Activated T-helper 1 cell treated with anti-CD3 and anti-CD28 coated beads, Interleukin-12 subunit alpha, Interleukin-12 subunit beta, Interleukin-2, Interleukin-4 antibody, amounts not matched to agents 30 ng/mL and 10 ng/mL and 1 ng/mL, durations not matched to agents 14 hours and 24 hours and 36 hours (primary cell): ENCODE measurements around the gene SUMF1. TPM values are rescaled to one million over a fixed set of nuclear protein-coding genes. Genes with fewer than 3 reads are reported as not detected.
A peak's percentile ranks its signal among the peaks of the same experiment; 100 is the strongest.
"Not testable (repeated sequence)": the region's sequence is repeated elsewhere in the genome, so short reads cannot be mapped to it uniquely, and the experiment has no call there.

Experiments
- DNase-seq: peaks from one replicate; pipeline ENCODE4 v3.0.0; 2021; ENCODE audit warnings: low spot score
- H3K27ac Mint-ChIP-seq: one replicate; pipeline ENCODE4 v1.8.0; 2021; ENCODE audit warnings: mild to moderate bottlenecking, mixed read lengths
- H3K27me3 Mint-ChIP-seq: one replicate; pipeline ENCODE4 v1.8.0; 2022; ENCODE audit warnings: mild to moderate bottlenecking, moderate library complexity, mixed read lengths; ENCODE audit not compliant: insufficient read depth
- H3K36me3 Mint-ChIP-seq: one replicate; pipeline ENCODE4 v1.8.0; 2021; ENCODE audit warnings: low read depth, mixed read lengths
- H3K4me1 Mint-ChIP-seq: one replicate; pipeline ENCODE4 v1.8.0; 2021; ENCODE audit warnings: low read depth, mixed read lengths
- H3K4me3 Mint-ChIP-seq: one replicate; pipeline ENCODE4 v1.8.0; 2021; ENCODE audit warnings: mild to moderate bottlenecking, moderate library complexity, mixed read lengths
- H3K9me3 Mint-ChIP-seq: one replicate; pipeline ENCODE4 v1.8.0; 2021; ENCODE audit warnings: mixed read lengths
- intact Hi-C: fragments of 100-400 bp; cut with micrococcal nuclease; formaldehyde crosslinking; loops from one replicate; pipeline ENCODE4 v1.15.1; 2024
- total RNA-seq: library from RNA; stranded (reverse); gene quantifications from 2 replicates; pipeline ENCODE4 v1.2.3, GENCODE V29; 2022

SUMF1 gene
- total RNA-seq, 1 donor from 2014 or later, result 6.1 TPM

DNA sequence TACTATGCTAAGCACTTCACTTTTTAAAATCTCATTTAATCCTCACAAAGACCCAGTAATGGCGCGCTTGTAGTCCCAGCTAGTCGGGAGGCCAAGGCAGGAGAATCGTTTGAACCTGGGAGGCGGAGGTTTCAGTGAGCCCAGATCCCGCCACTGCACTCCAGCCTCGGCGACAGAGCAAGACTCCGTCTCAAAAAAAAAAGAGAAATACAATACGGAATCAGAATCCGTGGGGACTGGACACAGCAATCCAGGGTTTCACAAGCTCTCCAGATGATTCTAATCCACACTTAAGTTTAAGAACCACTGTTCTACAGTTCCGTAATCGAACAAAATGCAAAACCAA, 426 bp upstream of the SUMF1 start:
- H3K4me1 Mint-ChIP-seq, result peaks cover 13% of the 10 kb centered on the region
- H3K9me3 Mint-ChIP-seq, result no peaks in the 10 kb centered on the region
- peak overlapping the region; percentile 95 for H3K4me3 Mint-ChIP-seq
- no peak for DNase-seq
- intact Hi-C loops, result loop anchor here (1.0 to 2.0 kb wide), 7 partner anchors 26 to 655 kb away; partner anchors contain the start of genes ARL8B, ITPR1 and SETMAR
- H3K27ac Mint-ChIP-seq, result peak overlapping the region; percentile 91
- H3K27me3 Mint-ChIP-seq, result peaks cover 6% of the 10 kb centered on the region
- no peaks in the 10 kb centered on the region for H3K36me3 Mint-ChIP-seq

GRCh38 chr3:4464576-4464975, 2.5 kb downstream of the SUMF1 start:
- H3K27me3 Mint-ChIP-seq, result no peaks in the 10 kb centered on the region
- peaks cover 23% of the 10 kb centered on the region for H3K4me1 Mint-ChIP-seq
- H3K9me3 Mint-ChIP-seq, result no peaks in the 10 kb centered on the region
- no peak overlapping the region for H3K4me3 Mint-ChIP-seq
- H3K27ac Mint-ChIP-seq, result no peak overlapping the region
- H3K36me3 Mint-ChIP-seq, result no peaks in the 10 kb centered on the region
- no peak for DNase-seq
- intact Hi-C loops, result no loop called here

DNA sequence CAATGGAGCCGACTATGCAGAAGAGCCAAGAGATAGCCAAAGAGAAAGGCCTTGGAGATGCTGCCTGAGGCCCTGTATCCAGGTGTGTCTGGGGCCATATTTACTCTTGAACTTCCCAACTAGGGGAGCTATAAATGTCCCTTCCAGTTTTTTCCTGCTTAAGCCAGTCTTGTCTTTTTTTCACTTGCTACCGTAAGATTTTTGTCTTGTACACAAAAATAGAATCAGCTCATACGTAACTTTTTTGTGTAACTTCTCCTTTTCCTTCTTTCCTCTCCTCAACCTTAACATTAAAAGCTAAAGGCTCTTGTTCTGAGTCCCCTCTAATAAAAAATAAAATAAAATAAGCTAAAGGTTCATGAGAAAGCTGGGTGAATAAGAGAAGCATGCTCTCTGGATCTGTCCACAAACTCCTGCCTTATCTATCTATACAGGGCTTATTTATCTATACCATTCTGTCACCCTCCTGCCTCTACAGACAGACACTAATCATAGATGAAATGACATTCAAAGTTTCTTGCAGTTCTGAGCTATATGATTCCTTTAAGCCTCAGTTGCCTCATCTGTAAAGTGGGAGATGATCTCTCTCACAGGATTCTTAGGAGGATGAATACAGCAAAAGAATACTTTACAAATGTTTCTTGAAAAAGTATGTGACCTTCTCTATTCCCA, 4.6 kb downstream of the SUMF1 start:
- Mint-ChIP-seq H3K4me1 (peaks cover 22% of the 10 kb centered on the region), H3K27me3 (no peaks in the 10 kb centered on the region), H3K9me3 (no peaks in the 10 kb centered on the region), H3K27ac (no peak overlapping the region), H3K4me3 (no peak overlapping the region), H3K36me3 (no peaks in the 10 kb centered on the region)
- intact Hi-C loops, result no loop called here
- DNase-seq, result no peak

DNA sequence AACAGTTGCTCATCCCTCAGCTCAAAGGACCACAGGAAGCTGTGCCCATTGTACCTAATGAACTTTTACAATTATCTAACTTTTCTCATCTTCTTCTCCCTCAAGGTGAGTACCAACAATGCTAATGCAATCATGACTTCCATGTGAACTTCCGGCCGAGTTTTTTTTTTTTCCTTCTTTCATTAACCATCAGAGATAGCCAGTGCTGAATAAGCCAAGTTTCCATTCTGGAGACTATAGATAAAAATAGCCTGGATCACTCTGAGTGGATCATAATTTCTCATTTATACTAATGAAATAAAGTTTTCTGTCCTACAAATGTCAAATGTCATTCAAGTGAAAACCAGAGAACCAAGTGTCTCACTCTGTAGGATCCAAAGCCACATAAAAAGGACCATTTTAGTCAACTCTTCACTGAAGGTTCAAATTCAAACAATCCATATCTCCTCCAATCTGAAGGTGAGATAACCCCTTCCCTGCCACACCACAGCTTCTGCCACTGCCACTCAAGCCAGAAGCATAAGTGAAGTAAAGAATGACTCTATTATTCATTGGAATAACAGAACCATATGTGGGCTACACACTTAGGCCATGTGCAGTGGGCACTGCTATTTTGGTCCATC, 5.5 kb downstream of the SUMF1 start:
- H3K4me3 Mint-ChIP-seq, result no peak overlapping the region
- intact Hi-C loops, result no loop called here
- no peak for DNase-seq
- H3K27ac Mint-ChIP-seq, result no peak overlapping the region
- no peaks in the 10 kb centered on the region for H3K9me3 Mint-ChIP-seq
- peaks cover 18% of the 10 kb centered on the region for H3K4me1 Mint-ChIP-seq
- H3K27me3 Mint-ChIP-seq, result no peaks in the 10 kb centered on the region
- no peaks in the 10 kb centered on the region for H3K36me3 Mint-ChIP-seq

DNA sequence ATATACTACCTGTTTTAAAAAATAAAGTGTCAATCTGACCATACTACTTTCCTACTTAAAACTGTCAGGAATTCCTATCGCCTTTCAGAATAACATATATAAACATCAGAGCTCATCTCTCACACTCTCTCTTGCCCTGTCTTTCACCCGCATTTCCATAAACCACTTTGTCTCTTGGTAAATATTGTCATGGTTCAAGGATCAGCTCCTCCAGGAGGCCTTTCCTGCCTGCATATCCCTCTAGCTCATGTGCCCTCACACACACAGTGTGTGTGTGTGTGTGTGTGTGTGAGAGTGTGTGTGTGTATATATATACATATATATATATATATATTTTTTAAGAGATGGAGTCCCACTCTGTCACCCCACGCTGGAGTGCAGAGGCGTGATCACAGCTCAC, 6.7 kb downstream of the SUMF1 start:
- Mint-ChIP-seq H3K36me3 (no peaks in the 10 kb centered on the region), H3K4me3 (no peak overlapping the region), H3K27me3 (no peaks in the 10 kb centered on the region), H3K27ac (no peak overlapping the region), H3K9me3 (no peaks in the 10 kb centered on the region), H3K4me1 (peaks cover 11% of the 10 kb centered on the region)
- intact Hi-C loops, result no loop called here
- DNase-seq, result no peak

GRCh38 chr3:4458961-4459360, 8.1 kb downstream of the SUMF1 start:
- no peak overlapping the region for H3K4me3 Mint-ChIP-seq
- no peak for DNase-seq
- H3K4me1 Mint-ChIP-seq, result peaks cover 9% of the 10 kb centered on the region
- intact Hi-C loops, result no loop called here
- H3K36me3 Mint-ChIP-seq, result no peaks in the 10 kb centered on the region
- no peaks in the 10 kb centered on the region for H3K27me3 Mint-ChIP-seq
- no peak overlapping the region for H3K27ac Mint-ChIP-seq
- H3K9me3 Mint-ChIP-seq, result no peaks in the 10 kb centered on the region

GRCh38 chr3:4456780-4457179, 10.3 kb downstream of the SUMF1 start:
- intact Hi-C loops, H3K4me1 Mint-ChIP-seq, H3K4me3 Mint-ChIP-seq, H3K36me3 Mint-ChIP-seq, DNase-seq, H3K9me3 Mint-ChIP-seq, H3K27me3 Mint-ChIP-seq, H3K27ac Mint-ChIP-seq: not testable (repeated sequence)

DNA sequence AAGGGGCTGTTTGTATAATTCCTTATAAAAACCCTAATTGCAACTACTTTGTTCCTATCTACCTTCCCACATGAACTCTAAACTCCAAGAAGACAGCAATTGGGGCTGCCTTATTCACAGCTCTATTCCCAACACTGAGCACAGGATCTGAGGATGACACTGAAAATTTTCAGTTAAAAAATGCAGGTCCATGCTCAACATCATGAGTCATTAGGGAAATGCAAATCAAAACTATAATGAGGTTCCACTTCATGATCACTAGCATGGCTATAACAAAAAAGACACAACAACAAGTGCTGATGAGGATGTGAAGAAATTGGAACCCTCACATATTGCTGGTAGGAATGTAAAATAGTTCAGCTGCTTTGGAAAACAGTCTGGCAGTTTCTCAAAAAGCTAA, 12.9 kb downstream of the SUMF1 start:
- Mint-ChIP-seq H3K4me3 (no peak overlapping the region), H3K4me1 (no peaks in the 10 kb centered on the region), H3K27ac (no peak overlapping the region), H3K27me3 (no peaks in the 10 kb centered on the region), H3K36me3 (peaks cover 8% of the 10 kb centered on the region), H3K9me3 (no peaks in the 10 kb centered on the region)
- intact Hi-C loops, result no loop called here
- no peak for DNase-seq

GRCh38 chr3:4449043-4449805, 17.8 kb downstream of the SUMF1 start:
- Mint-ChIP-seq H3K4me1 (no peaks in the 10 kb centered on the region), H3K9me3 (no peaks in the 10 kb centered on the region), H3K27me3 (no peaks in the 10 kb centered on the region), H3K27ac (no peak overlapping the region), H3K4me3 (no peak overlapping the region), H3K36me3 (peaks cover 18% of the 10 kb centered on the region)
- intact Hi-C loops, result no loop called here
- no peak for DNase-seq

- Mint-ChIP-seq H3K36me3 (peaks cover 20% of the 10 kb centered on the region), H3K27me3 (no peaks in the 10 kb centered on the region), H3K4me3 (no peak overlapping the region), H3K4me1 (no peaks in the 10 kb centered on the region), H3K27ac (no peak overlapping the region), H3K9me3 (no peaks in the 10 kb centered on the region)
- no peak for DNase-seq
- intact Hi-C loops, result no loop called here
Observed at GRCh38 chr3:4448187-4448586, 18.9 kb downstream of the SUMF1 start.

DNA sequence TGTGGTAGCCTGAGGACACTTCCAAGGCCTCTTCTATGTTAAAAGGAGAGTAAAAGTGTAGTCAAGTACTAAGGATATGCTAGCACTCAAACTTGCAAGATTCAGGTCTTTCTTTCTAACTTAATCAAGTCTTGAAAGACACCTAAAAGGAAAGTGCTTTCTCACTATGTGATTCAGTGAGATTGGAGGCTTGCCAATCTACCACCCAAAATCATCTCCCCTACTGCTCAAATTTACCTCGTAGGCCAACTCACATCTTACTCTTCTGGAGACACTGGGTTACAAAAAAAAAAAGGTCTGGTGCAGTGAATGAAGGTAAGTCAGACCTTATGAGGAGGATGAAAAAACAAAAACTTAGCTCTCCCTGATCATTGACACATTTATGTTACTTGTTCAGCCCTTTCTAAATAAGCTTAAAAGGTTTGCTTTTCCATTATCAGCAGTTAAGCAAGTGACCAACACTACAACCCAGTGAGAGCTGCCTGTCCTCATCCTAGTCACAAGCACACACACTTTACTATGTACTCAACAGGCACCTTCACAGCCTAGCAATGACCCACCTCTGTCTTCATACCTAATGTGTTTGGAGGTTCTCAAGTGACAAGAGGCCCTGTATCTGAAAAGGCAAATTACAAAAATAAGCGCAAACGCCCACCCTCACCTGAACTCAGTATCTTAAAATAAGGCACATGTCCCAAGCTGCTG, 19.6 kb downstream of the SUMF1 start:
- DNase-seq, result no peak
- H3K27ac Mint-ChIP-seq, result no peak overlapping the region
- peaks cover 22% of the 10 kb centered on the region for H3K36me3 Mint-ChIP-seq
- no peaks in the 10 kb centered on the region for H3K27me3 Mint-ChIP-seq
- intact Hi-C loops, result no loop called here
- no peaks in the 10 kb centered on the region for H3K4me1 Mint-ChIP-seq
- H3K4me3 Mint-ChIP-seq, result no peak overlapping the region
- no peaks in the 10 kb centered on the region for H3K9me3 Mint-ChIP-seq

- no peaks in the 10 kb centered on the region for H3K27me3 Mint-ChIP-seq
- H3K4me3 Mint-ChIP-seq, result no peak overlapping the region
- no peaks in the 10 kb centered on the region for H3K4me1 Mint-ChIP-seq
- no peaks in the 10 kb centered on the region for H3K9me3 Mint-ChIP-seq
- peaks cover 7% of the 10 kb centered on the region for H3K36me3 Mint-ChIP-seq
- H3K27ac Mint-ChIP-seq, result no peak overlapping the region
- no peak for DNase-seq
- intact Hi-C loops, result no loop called here
Observed at GRCh38 chr3:4440951-4441350, 26.1 kb downstream of the SUMF1 start.

- Mint-ChIP-seq H3K36me3 (peaks cover 2% of the 10 kb centered on the region), H3K27ac (no peak overlapping the region), H3K4me1 (no peaks in the 10 kb centered on the region), H3K9me3 (no peaks in the 10 kb centered on the region), H3K27me3 (no peaks in the 10 kb centered on the region), H3K4me3 (no peak overlapping the region)
- intact Hi-C loops, result no loop called here
- no peak for DNase-seq
Observed at GRCh38 chr3:4438296-4438695, 28.8 kb downstream of the SUMF1 start.
